Mesenchymal stem cell (in vitro differentiated cells and primary cell): ENCODE data around the gene SPATA32.

ENCODE experiments used
- DNase-seq: peaks from one replicate; pipeline ENCODE4 v3.0.0-alpha.2; 2013
- H2AFZ ChIP-seq: one replicate; pipeline ENCODE4 v1.6.1; 2013; ENCODE audit warnings: low read depth, mild to moderate bottlenecking, control low read depth, inconsistent platforms, low read length, moderate library complexity
- H2AK5ac ChIP-seq: 2 replicates; pipeline ENCODE4 v1.6.1; 2013; ENCODE audit warnings: low read length, moderate library complexity, mild to moderate bottlenecking, inconsistent platforms; ENCODE audit not compliant: severe bottlenecking
- H2BK120ac ChIP-seq: one replicate; pipeline ENCODE4 v1.6.1; 2013; ENCODE audit warnings: low read depth, mild to moderate bottlenecking, inconsistent platforms, low read length, moderate library complexity
- H2BK12ac ChIP-seq, 2 experiments: one replicate each; pipeline ENCODE4 v1.6.1; 2013; ENCODE audit warnings: inconsistent platforms in 2 of 2, low read length in 2 of 2, mild to moderate bottlenecking in 2 of 2, moderate library complexity in 2 of 2, control low read depth in 1 of 2
- H2BK15ac ChIP-seq: one replicate; pipeline ENCODE4 v1.6.1; 2013; ENCODE audit warnings: mild to moderate bottlenecking, low read depth, inconsistent platforms; ENCODE audit not compliant: poor library complexity, severe bottlenecking
- H2BK5ac ChIP-seq: 2 replicates; pipeline ENCODE4 v1.6.1; 2013; ENCODE audit warnings: low read depth, mild to moderate bottlenecking, low read length, control low read depth, inconsistent platforms; ENCODE audit not compliant: poor library complexity, severe bottlenecking
- H3K14ac ChIP-seq, 2 experiments: one replicate each; pipeline ENCODE4 v1.6.1; 2013; ENCODE audit warnings: inconsistent platforms in 2 of 2, low read length in 2 of 2, control low read depth in 1 of 2, mild to moderate bottlenecking in 1 of 2, moderate library complexity in 1 of 2
- H3K18ac ChIP-seq, 2 experiments: one replicate each; pipeline ENCODE4 v1.6.1; 2013; ENCODE audit warnings: inconsistent platforms in 2 of 2, low read length in 2 of 2, control low read depth in 1 of 2, low read depth in 1 of 2, mild to moderate bottlenecking in 1 of 2
- H3K23ac ChIP-seq, 2 experiments: one replicate each; pipeline ENCODE4 v1.6.1; 2013; ENCODE audit warnings: inconsistent platforms in 2 of 2, low read length in 2 of 2, mild to moderate bottlenecking in 2 of 2, moderate library complexity in 2 of 2, control low read depth in 1 of 2
- H3K27ac ChIP-seq: 2 replicates; pipeline ENCODE4 v1.5.1; 2013; ENCODE audit warnings: mild to moderate bottlenecking, moderate library complexity, low read length, control low read depth, inconsistent platforms; ENCODE audit not compliant: poor library complexity, severe bottlenecking
- H3K27me3 ChIP-seq, 2 experiments: 2 replicates each; pipeline versions ENCODE4 v1.6.1 to v1.7.0; 2013; ENCODE audit warnings: low read length in 2 of 2, mild to moderate bottlenecking in 2 of 2, moderate library complexity in 2 of 2, control low read depth in 1 of 2, inconsistent platforms in 1 of 2; ENCODE audit not compliant: control insufficient read depth in 1 of 2, insufficient read depth in 1 of 2
- H3K36me3 ChIP-seq, 2 experiments: 2 replicates each; pipeline versions ENCODE4 v1.6.1 to v1.7.0; 2013; ENCODE audit warnings: low read length in 2 of 2, control low read depth in 1 of 2, inconsistent platforms in 1 of 2, low read depth in 1 of 2, mild to moderate bottlenecking in 1 of 2; ENCODE audit not compliant: insufficient read depth in 2 of 2, control insufficient read depth in 1 of 2
- H3K4ac ChIP-seq, 2 experiments: one replicate each; pipeline ENCODE4 v1.6.1; 2013; ENCODE audit warnings: inconsistent platforms in 2 of 2, low read length in 2 of 2, mild to moderate bottlenecking in 2 of 2, moderate library complexity in 2 of 2, control low read depth in 1 of 2, low read depth in 1 of 2
- H3K4me1 ChIP-seq: 2 replicates; pipeline ENCODE4 v1.6.1; 2013; ENCODE audit warnings: low read depth, low read length, control low read depth; ENCODE audit not compliant: control insufficient read depth, insufficient read depth
- H3K4me2 ChIP-seq: 2 replicates; pipeline ENCODE4 v1.6.1; 2013; ENCODE audit warnings: low read length, mild to moderate bottlenecking, inconsistent platforms; ENCODE audit not compliant: poor library complexity, severe bottlenecking
- H3K4me3 ChIP-seq, 2 experiments: 2 replicates each; pipeline versions ENCODE4 v1.5.1 to v1.7.0; 2013; ENCODE audit warnings: low read length in 2 of 2, mild to moderate bottlenecking in 2 of 2, control low read depth in 1 of 2, low read depth in 1 of 2; ENCODE audit not compliant: insufficient read depth in 1 of 2
- H3K79me1 ChIP-seq: replicated peaks from 2 replicates; pipeline ENCODE4 v1.6.1; 2013; ENCODE audit warnings: mild to moderate bottlenecking, control low read depth, low read length, inconsistent platforms; ENCODE audit not compliant: poor library complexity, severe bottlenecking
- H3K9ac ChIP-seq: 2 replicates; pipeline ENCODE4 v1.7.0; 2013; ENCODE audit warnings: mild to moderate bottlenecking, low read length, moderate library complexity
- H3K9me3 ChIP-seq: 2 replicates; pipeline ENCODE4 v1.7.0; 2013; ENCODE audit warnings: mild to moderate bottlenecking, low read length; ENCODE audit not compliant: control insufficient read depth
- H4K8ac ChIP-seq: one replicate; pipeline ENCODE4 v1.6.1; 2013; ENCODE audit warnings: inconsistent platforms, mild to moderate bottlenecking, low read length, moderate library complexity
- H4K91ac ChIP-seq: one replicate; pipeline ENCODE4 v1.6.1; 2013; ENCODE audit warnings: mild to moderate bottlenecking, low read length, inconsistent platforms
- WGBS: methylation state at CpG from one replicate; pipeline ENCODE4 v1.1.7; 2013; ENCODE audit warnings: mixed read lengths; 5-methylcytosine and 5-hydroxymethylcytosine counted together

SPATA32 gene

DNA sequence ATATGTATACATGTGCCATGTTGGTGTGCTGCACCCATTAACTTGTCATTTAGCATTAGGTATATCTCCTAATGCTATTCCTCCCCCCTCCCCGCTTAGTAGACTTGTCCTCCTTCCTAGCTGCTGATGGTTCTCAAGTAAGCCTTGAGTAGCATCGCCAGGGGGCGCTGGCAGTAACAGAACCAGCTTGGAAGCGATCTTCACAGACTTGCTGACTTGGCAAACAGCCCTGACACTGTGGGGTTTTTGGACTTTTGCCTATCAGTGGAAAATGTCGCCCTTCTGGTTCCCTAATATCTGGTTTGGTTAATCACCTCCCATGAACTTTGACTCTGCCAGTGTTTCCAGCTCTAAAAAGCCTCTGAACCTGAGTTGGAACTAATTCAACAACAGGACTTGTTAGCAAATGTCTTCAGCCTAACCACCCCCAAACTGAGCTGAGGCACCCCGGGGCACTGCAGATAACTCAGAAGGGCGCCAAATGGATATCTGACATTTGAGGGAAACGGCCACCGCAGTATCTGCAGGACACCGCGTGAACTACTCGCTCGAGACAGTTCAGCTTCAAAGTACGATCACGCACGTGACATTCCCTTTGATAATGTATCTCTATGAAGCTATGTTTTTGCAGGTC is 15.4 kb upstream of the SPATA32 start:
- Histone ChIP-seq H4K91ac (no peak overlapping the region), H3K4me1 (peaks cover 21% of the 10 kb centered on the region), H3K36me3 (peaks cover 43 to 49% of the 10 kb centered on the region in 2 experiments), H3K4me2 (no peak overlapping the region), H3K9ac (peak overlapping the region; percentile 28), H4K8ac (no peak overlapping the region), H2BK12ac (no peak overlapping the region), H3K14ac (no peak overlapping the region), H3K27ac (peak overlapping the region; percentile 25), H3K18ac (peak overlapping the region in 1 of 2 experiments; percentile 57), H2AFZ (no peak overlapping the region), H2BK5ac (peak overlapping the region; percentile 75), H3K9me3 (no peaks in the 10 kb centered on the region), H2BK15ac (no peak overlapping the region), H2BK120ac (no peak overlapping the region), H3K4me3 (no peak overlapping the region), H2AK5ac (peak overlapping the region; percentile 19), H3K79me1 (peaks cover 24% of the 10 kb centered on the region), H3K27me3 (no peaks in the 10 kb centered on the region), H3K4ac (no peak overlapping the region), H3K23ac (no peak overlapping the region)
- WGBS: 50% methylated on average over 16 of the region's 16 CpGs
- peak; percentile 91 for DNase-seq

DNA sequence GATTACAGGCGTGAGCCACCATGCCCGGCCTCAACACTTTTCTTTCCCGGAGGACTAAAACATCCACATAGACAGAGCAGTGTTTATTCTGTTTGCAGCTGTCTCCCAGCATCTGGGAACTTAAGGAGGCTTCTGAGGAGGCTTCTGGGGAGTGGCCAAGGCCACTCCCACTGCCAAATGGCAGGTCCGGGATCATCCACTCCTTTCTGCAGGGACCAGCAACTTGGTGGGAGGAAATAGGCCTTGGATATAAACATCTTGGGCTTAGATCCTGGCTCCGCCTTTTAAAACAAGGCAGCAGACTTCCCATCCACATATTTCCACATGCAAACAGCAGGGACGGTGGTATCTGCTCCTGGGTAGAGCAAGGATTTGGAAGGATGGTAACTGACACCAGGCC is 14.1 kb upstream of the SPATA32 start:
- DNase-seq: peak; percentile 76
- 69% methylated on average over 6 of the region's 6 CpGs for WGBS
- Histone ChIP-seq H3K9me3 (no peaks in the 10 kb centered on the region), H2BK120ac (no peak overlapping the region), H3K79me1 (peaks cover 24% of the 10 kb centered on the region), H2BK15ac (no peak overlapping the region), H2BK5ac (no peak overlapping the region), H4K8ac (no peak overlapping the region), H3K18ac (no peak overlapping the region), H3K27me3 (no peaks in the 10 kb centered on the region), H3K4me2 (no peak overlapping the region), H3K9ac (no peak overlapping the region), H2AK5ac (peak overlapping the region; percentile 6), H3K27ac (no peak overlapping the region), H3K36me3 (peaks cover 48 to 49% of the 10 kb centered on the region in 2 experiments), H3K4me1 (peaks cover 21% of the 10 kb centered on the region), H3K14ac (no peak overlapping the region), H2BK12ac (no peak overlapping the region), H3K4me3 (no peak overlapping the region), H3K4ac (no peak overlapping the region), H2AFZ (no peak overlapping the region), H3K23ac (no peak overlapping the region), H4K91ac (no peak overlapping the region)

DNA sequence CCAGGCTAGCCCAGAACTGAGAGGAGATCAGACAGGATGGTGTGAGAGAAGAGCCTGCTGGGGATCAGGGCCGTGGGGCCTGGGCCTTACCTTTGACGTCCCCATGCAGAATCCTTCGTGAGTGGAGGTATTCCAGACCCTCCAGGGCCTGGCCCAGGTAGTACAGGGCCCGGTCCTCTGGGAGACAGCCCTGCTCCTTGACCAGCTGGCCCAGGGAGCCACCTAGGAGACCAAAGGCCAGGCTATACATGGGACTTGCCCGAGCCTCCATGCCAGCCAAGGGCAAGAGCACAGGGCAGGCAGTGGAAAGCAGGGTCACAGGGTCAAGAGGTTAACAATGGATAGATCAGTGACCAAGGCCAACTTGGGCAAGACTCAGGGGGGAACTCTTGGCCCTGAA is 12.1 kb upstream of the SPATA32 start:
- Histone ChIP-seq H2BK15ac (no peak overlapping the region), H3K27ac (no peak overlapping the region), H3K27me3 (peaks cover 0 to 10% of the 10 kb centered on the region in 2 experiments), H2BK120ac (no peak overlapping the region), H3K9me3 (no peaks in the 10 kb centered on the region), H3K4me3 (no peak overlapping the region), H3K18ac (no peak overlapping the region), H4K91ac (no peak overlapping the region), H3K9ac (peak overlapping the region; percentile 23), H3K23ac (no peak overlapping the region), H2BK12ac (no peak overlapping the region), H3K4me2 (no peak overlapping the region), H3K4me1 (peaks cover 19% of the 10 kb centered on the region), H3K36me3 (peaks cover 59 to 61% of the 10 kb centered on the region in 2 experiments), H3K4ac (no peak overlapping the region), H3K14ac (no peak overlapping the region), H3K79me1 (peaks cover 31% of the 10 kb centered on the region), H2BK5ac (no peak overlapping the region), H4K8ac (peak overlapping the region; percentile 39), H2AK5ac (no peak overlapping the region), H2AFZ (no peak overlapping the region)
- no peak for DNase-seq
- 87% methylated on average over 5 of the region's 5 CpGs for WGBS

DNA sequence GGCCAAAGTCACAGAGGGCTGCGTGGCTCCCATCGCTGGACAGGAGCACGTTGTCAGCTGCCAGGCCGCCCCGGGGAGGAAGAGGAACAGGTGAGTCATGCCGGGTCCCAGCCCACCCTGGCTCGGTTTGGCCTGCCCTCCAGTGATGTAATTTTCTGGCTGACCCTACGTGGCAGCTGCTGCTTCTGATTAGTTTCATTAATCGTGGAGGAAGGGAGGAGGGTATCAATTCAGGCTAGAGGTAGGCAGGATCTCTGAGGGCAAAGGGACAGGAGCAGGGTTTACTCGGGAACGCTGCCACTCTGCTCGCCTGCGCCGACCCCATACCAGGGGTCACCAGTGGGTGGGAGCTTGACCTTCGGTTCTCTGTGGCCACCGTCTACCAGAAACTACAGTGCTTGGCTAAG is 11.7 kb upstream of the SPATA32 start:
- H3K4ac ChIP-seq: no peak overlapping the region
- H3K4me2 ChIP-seq: no peak overlapping the region
- no peak for DNase-seq
- H3K9me3 ChIP-seq: no peaks in the 10 kb centered on the region
- H3K9ac ChIP-seq: peak overlapping the region; percentile 23
- peak overlapping the region in 1 of 2 experiments; percentile 3 for H2BK12ac ChIP-seq
- no peak overlapping the region for H3K27ac ChIP-seq
- no peak overlapping the region for H3K14ac ChIP-seq
- H4K91ac ChIP-seq: no peak overlapping the region
- H2BK120ac ChIP-seq: no peak overlapping the region
- H3K27me3 ChIP-seq: peaks cover 0 to 13% of the 10 kb centered on the region in 2 experiments
- H4K8ac ChIP-seq: peak overlapping the region; percentile 57
- H3K4me3 ChIP-seq: no peak overlapping the region
- H3K4me1 ChIP-seq: peaks cover 19% of the 10 kb centered on the region
- H2BK5ac ChIP-seq: no peak overlapping the region
- H2AK5ac ChIP-seq: no peak overlapping the region
- no peak overlapping the region for H3K18ac ChIP-seq
- no peak overlapping the region for H2BK15ac ChIP-seq
- peaks cover 59 to 61% of the 10 kb centered on the region in 2 experiments for H3K36me3 ChIP-seq
- 84% methylated on average over 15 of the region's 16 CpGs for WGBS
- no peak overlapping the region for H2AFZ ChIP-seq
- H3K79me1 ChIP-seq: peaks cover 32% of the 10 kb centered on the region
- H3K23ac ChIP-seq: no peak overlapping the region
